Aorta (tissue), 5 donors: ENCODE data around the gene SLC16A10. TPM values are rescaled to one million over a fixed set of nuclear protein-coding genes. Genes with fewer than 3 reads are reported as not detected.
"Not testable (repeated sequence)": the region's sequence is repeated elsewhere in the genome, so short reads cannot be mapped to it uniquely, and the experiment has no call there.

Experiments
- ATAC-seq: fragments of 200-7000 bp; cut with Tn5 transposase; one replicate; pipeline ENCODE4 v1.9.1; 2022; ENCODE audit warnings: moderate library complexity; ENCODE audit not compliant: low FRiP score
- DNase-seq, 2 donors: peaks; one replicate each; pipeline ENCODE4 v3.0.0-alpha.2; 2020
- H3K27ac ChIP-seq, 2 donors: one replicate each; pipeline ENCODE4 v1.5.1; 2013; ENCODE audit warnings: low read length in 2 of 2, mild to moderate bottlenecking in 2 of 2, moderate library complexity in 2 of 2, control low read depth in 1 of 2, inconsistent platforms in 1 of 2, low read depth in 1 of 2
- H3K27me3 ChIP-seq, 2 donors: one replicate each; pipeline ENCODE4 v1.6.1; 2013; ENCODE audit warnings: control low read depth in 1 of 2, low read length in 1 of 2, mild to moderate bottlenecking in 1 of 2, moderate library complexity in 1 of 2; ENCODE audit not compliant: insufficient read depth in 2 of 2, control insufficient read depth in 1 of 2
- H3K36me3 ChIP-seq, 2 donors: one replicate each; pipeline ENCODE4 v1.6.1; 2013; ENCODE audit warnings: control low read depth in 1 of 2, low read length in 1 of 2, mild to moderate bottlenecking in 1 of 2; ENCODE audit not compliant: insufficient read depth in 2 of 2, control insufficient read depth in 1 of 2
- H3K4me1 ChIP-seq, 2 donors: one replicate each; pipeline ENCODE4 v1.6.1; 2013; ENCODE audit warnings: low read length in 2 of 2, control low read depth in 1 of 2, mild to moderate bottlenecking in 1 of 2, moderate library complexity in 1 of 2; ENCODE audit not compliant: insufficient read depth in 2 of 2, control insufficient read depth in 1 of 2
- H3K4me3 ChIP-seq, 2 donors: one replicate each; pipeline ENCODE4 v1.5.1; 2013; ENCODE audit warnings: low read length in 2 of 2, control low read depth in 1 of 2, mild to moderate bottlenecking in 1 of 2
- H3K9me3 ChIP-seq: one replicate; pipeline ENCODE4 v1.6.1; 2013; ENCODE audit warnings: mild to moderate bottlenecking, low read length; ENCODE audit not compliant: control insufficient read depth
- WGBS, 2 donors: extraction: QIAGEN DNeasy Blood & Tissue Kit; methylation state at CpG; one replicate each; pipeline ENCODE4 v1.1.7; 2013; 5-methylcytosine and 5-hydroxymethylcytosine counted together
- intact Hi-C, 2 donors: fragments of 100-400 bp; cut with DNase I; formaldehyde crosslinking; loops; one replicate each; pipeline versions ENCODE4 v1.14.2 to v1.15.0; 2022
- polyA plus RNA-seq, 2 donors: library from polyadenylated mRNA; stranded (reverse); fragments of 200-250 nt; gene quantifications; one replicate each; pipeline ENCODE4 v1.2.3, GENCODE V29; 2013
- total RNA-seq, 2 donors: library from RNA; stranded (reverse); fragmentation: NEBNext Ultra II Directional; extraction: Animal tissue kit (Norgen Biotek cat#: 25700); gene quantifications; one replicate each; pipeline ENCODE4 v1.2.1, GENCODE V29; 2021
- donor health status: healthy with polysubstance abuse.
- donor health status: Bipolar disorder and iron deficiency.
- donor health status: DM: no; HTN: no; CAD: no.
- donor health status: DM: no; HTN: no; CAD: no.
- donor health status: DM: yes; HTN: yes; CAD: no.

Gene SLC16A10
- total and polyA plus RNA-seq, 4 donors: 0.05 to 13.1 (median 9.0) TPM

DNA sequence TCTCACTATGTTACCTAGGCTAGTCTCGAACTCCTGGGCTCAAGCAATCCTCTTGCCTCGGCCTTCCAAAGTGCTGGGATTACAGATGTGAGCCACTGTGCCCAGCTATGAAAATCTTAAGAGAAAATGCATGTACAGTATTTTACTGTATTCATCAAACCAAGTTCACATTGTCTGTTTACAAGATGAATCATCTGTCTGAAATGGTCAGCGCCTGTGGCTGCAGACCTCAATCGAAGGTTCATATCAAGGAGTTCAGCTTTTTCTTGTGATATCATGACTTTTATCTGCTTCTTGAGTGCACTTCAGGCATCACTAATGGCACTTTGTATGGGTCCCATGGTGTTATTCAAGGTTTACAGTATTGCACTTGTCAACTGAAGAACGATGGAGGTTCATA, 155.1 kb downstream of the SLC16A10 start:
- Histone ChIP-seq H3K27me3 (no peaks in the 10 kb centered on the region), H3K4me3 (no peak overlapping the region), H3K4me1 (no peaks in the 10 kb centered on the region), H3K27ac (no peak overlapping the region), H3K9me3 (no peaks in the 10 kb centered on the region), H3K36me3 (no peaks in the 10 kb centered on the region)
- DNase-seq (no peak), ATAC-seq (no peak)
- intact Hi-C loops: no loop called here
- 73 to 75% methylated on average over 5 of the region's 5 CpGs for WGBS, 2 donors

DNA sequence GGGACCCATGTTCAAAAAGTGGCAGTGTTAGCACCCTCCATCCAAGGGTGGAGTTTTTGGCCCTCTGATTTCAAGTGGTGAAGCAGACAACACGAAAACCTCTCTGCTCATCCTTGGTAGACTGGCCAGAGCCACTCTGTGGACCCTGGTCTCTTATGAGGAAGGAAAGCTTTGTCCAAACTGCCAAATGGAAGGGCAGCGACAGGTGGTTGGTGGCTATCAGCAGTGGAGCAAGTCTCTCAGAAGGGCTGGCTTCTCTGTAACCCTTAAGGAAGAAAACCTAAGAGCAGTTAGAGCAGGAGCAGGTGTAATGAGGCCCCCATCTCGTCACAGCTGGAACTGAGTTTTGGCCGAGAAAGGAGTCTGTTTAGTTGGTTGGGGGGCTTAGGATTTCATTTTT, 155.8 kb downstream of the SLC16A10 start:
- H3K4me1 ChIP-seq: no peaks in the 10 kb centered on the region
- ATAC-seq (no peak), DNase-seq (no peak)
- no peaks in the 10 kb centered on the region for H3K9me3 ChIP-seq
- no peaks in the 10 kb centered on the region for H3K36me3 ChIP-seq
- intact Hi-C loops: no loop called here
- H3K27ac ChIP-seq: no peak overlapping the region
- 91 to 94% methylated on average over 4 of the region's 4 CpGs for WGBS, 2 donors
- no peak overlapping the region for H3K4me3 ChIP-seq
- H3K27me3 ChIP-seq: no peaks in the 10 kb centered on the region

DNA sequence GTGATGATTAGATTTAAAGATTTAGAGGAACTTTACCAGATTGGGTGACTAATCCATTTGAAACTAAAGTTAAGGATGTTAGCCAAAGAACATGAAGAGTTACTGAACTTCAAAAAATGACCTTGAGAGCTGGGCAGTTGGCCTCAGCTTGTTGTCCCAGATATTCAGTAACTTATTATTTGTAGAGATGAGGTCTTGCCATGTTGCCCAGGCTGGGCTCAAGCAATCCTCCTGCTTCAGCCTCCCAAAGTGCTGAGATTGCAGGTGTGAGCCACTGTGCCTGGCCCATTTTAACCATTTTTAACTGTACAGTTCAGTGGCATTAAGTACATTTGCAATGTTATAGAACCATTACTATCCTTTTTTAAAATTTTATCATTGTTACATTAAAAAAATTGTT, 161.5 kb downstream of the SLC16A10 start:
- Histone ChIP-seq H3K27me3 (no peaks in the 10 kb centered on the region), H3K27ac (no peak overlapping the region), H3K9me3 (no peaks in the 10 kb centered on the region), H3K4me1 (peaks cover 0 to 1% of the 10 kb centered on the region in 2 donors), H3K4me3 (no peak overlapping the region), H3K36me3 (no peaks in the 10 kb centered on the region)
- DNase-seq: no peak
- intact Hi-C loops: no loop called here
- no peak for ATAC-seq

- Histone ChIP-seq H3K4me1 (peaks cover 0 to 1% of the 10 kb centered on the region in 2 donors), H3K36me3 (no peaks in the 10 kb centered on the region), H3K4me3 (no peak overlapping the region), H3K9me3 (no peaks in the 10 kb centered on the region), H3K27me3 (no peaks in the 10 kb centered on the region), H3K27ac (no peak overlapping the region)
- intact Hi-C loops: no loop called here
- ATAC-seq (no peak), DNase-seq (no peak)
- WGBS, 2 donors: 86 to 94% methylated on average over 4 of the region's 4 CpGs
Measured at GRCh38 chr6:111250791-111251354, 163.6 kb downstream of the SLC16A10 start.

DNA sequence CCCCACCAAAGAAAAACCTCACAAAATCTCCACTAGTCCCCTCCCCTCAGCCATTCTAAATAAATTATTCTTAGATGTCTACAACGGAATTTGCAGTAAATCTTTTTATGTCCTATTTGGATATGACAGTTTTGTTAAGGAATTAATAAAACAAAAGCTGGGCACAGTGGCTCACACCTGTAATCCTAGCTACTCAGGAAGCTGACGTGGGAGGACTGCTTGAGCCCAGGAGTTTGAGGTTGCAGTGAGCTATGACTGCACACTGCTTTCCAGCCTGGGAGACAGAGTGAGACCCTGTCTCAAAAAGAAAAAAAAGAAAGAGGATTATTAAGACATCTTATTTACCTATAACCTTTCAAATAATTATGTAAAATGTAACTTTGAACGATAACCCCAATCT, 165.4 kb downstream of the SLC16A10 start:
- no peaks in the 10 kb centered on the region for H3K36me3 ChIP-seq
- H3K4me3 ChIP-seq: no peak overlapping the region
- WGBS, 2 donors: 87 to 94% methylated on average over 3 of the region's 3 CpGs
- intact Hi-C loops: no loop called here
- no peaks in the 10 kb centered on the region for H3K27me3 ChIP-seq
- DNase-seq: no peak
- no peak overlapping the region for H3K27ac ChIP-seq
- peaks cover 0 to 1% of the 10 kb centered on the region in 2 donors for H3K4me1 ChIP-seq
- no peak for ATAC-seq
- H3K9me3 ChIP-seq: no peaks in the 10 kb centered on the region

- Histone ChIP-seq H3K27me3 (no peaks in the 10 kb centered on the region), H3K9me3 (no peaks in the 10 kb centered on the region), H3K36me3 (no peaks in the 10 kb centered on the region), H3K27ac (no peak overlapping the region), H3K4me1 (peaks cover 0 to 1% of the 10 kb centered on the region in 2 donors), H3K4me3 (no peak overlapping the region)
- no peak for DNase-seq
- 86 to 87% methylated on average over 9 of the region's 9 CpGs for WGBS, 2 donors
- intact Hi-C loops: no loop called here
- ATAC-seq: no peak
Measured at GRCh38 chr6:111254004-111254778, 166.9 kb downstream of the SLC16A10 start.

DNA sequence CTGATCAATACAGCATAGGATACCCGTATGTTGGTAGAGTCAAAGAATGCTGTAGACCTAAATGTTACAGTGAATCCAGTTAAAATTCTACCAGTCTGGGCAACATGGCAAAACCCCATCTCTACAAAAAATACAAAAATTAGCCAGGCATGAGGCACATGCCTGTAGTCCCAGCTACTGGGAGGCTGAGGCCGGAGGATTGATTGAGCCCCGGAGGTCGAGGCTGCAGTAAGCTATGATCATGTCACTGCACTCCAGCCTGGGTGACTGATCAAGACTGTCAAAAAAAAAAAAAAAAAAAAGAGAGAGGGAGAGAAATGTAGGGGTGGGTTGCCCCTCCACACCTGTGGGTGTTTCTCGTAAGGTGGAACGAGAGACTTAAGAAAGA, 167.5 kb downstream of the SLC16A10 start:
- 87 to 92% methylated on average over 6 of the region's 6 CpGs for WGBS, 2 donors
- peaks cover 0 to 1% of the 10 kb centered on the region in 2 donors for H3K4me1 ChIP-seq
- no peak overlapping the region for H3K27ac ChIP-seq
- ATAC-seq (no peak), DNase-seq (no peak)
- H3K4me3 ChIP-seq: no peak overlapping the region
- H3K9me3 ChIP-seq: no peaks in the 10 kb centered on the region
- intact Hi-C loops: loop anchor here in 1 of 2 donors (5.0 kb wide), 2 partner anchors 228 to 388 kb away; partner anchors contain the start of gene REV3L
- no peaks in the 10 kb centered on the region for H3K36me3 ChIP-seq
- no peaks in the 10 kb centered on the region for H3K27me3 ChIP-seq

- not testable (repeated sequence) for ATAC-seq, H3K27me3 ChIP-seq, H3K4me1 ChIP-seq, DNase-seq, H3K27ac ChIP-seq, H3K4me3 ChIP-seq, H3K36me3 ChIP-seq, H3K9me3 ChIP-seq
- intact Hi-C loops: loop anchor here in 1 of 2 donors (5.0 kb wide), 2 partner anchors 226 to 386 kb away; partner anchors contain the start of gene REV3L
- WGBS, 2 donors: 46 to 53% methylated on average over 2 of the region's 2 CpGs
Measured at GRCh38 chr6:111255838-111256237, 168.5 kb downstream of the SLC16A10 start.

DNA sequence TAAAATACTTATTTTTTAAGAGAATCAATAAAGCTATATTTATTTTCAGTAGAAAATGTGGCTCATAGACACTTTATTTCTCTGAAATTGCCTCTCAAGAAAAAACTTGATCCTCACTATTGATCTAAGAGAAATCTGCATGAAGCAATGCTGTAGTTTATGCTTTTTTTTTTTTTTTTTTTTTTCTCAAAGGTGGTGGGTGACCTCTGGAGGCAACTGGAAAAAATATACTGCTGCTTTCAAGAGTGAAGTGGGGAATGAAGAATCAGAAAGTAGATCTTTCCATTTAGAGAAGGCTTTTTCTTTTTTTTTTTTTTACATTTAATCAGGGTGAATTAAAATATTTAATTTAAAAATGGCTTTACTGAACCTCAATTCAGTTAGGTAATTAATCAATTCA, 169.3 kb downstream of the SLC16A10 start:
- DNase-seq (no peak), ATAC-seq (no peak)
- no peaks in the 10 kb centered on the region for H3K9me3 ChIP-seq
- no peaks in the 10 kb centered on the region for H3K27me3 ChIP-seq
- H3K4me3 ChIP-seq: no peak overlapping the region
- no peaks in the 10 kb centered on the region for H3K36me3 ChIP-seq
- H3K27ac ChIP-seq: no peak overlapping the region
- peaks cover 0 to 4% of the 10 kb centered on the region in 2 donors for H3K4me1 ChIP-seq
- intact Hi-C loops: loop anchor here in 1 of 2 donors (5.0 kb wide), 2 partner anchors 226 to 386 kb away; partner anchors contain the start of gene REV3L
